ENCODE results near the gene CEP63. TPM values are rescaled to one million over a fixed set of nuclear protein-coding genes. Genes with fewer than 3 reads are reported as not detected.

CEP63 gene
- total and polyA plus RNA-seq, 2 experiments from 2014 or later = 15.1 to 53.9 TPM

GRCh38 chr3:134449951-134450350, 35.9 kb upstream of the CEP63 start:
- Mint-ChIP-seq H3K4me1 (peaks cover 18% of the 10 kb centered on the region), H3K27me3 (ENCODE audit: insufficient read depth, low read depth, poor library complexity) (peaks cover 9% of the 10 kb centered on the region), H3K36me3 (ENCODE audit: low read depth) (no peaks in the 10 kb centered on the region), H3K9me3 (peaks cover 6% of the 10 kb centered on the region; the same call in 2 of the 3 replicates), H3K4me3 (no peak overlapping the region), H3K27ac (no peak overlapping the region)
- no peaks in the 10 kb centered on the region for H3K27me3 ChIP-seq (ENCODE audit: insufficient read depth)
- no peak for ATAC-seq
- TF ChIP-seq ZNF331 (CRISPR knock-in tag; IDR thresholded peaks at IDR 0.05; ENCODE audit: low read depth) (no peak), POLR2AphosphoS5 (IDR thresholded peaks at IDR 0.05; ENCODE audit: low read depth) (no peak), ZNF114 (CRISPR knock-in tag; IDR thresholded peaks at IDR 0.05) (no peak), JUNB (IDR thresholded peaks at IDR 0.05; ENCODE audit: unreplicated experiment) (no peak), CREB1 (CRISPR knock-in tag; IDR thresholded peaks at IDR 0.05; ENCODE audit: low read depth) (no peak)
- H2AFZ ChIP-seq = peak overlapping the region; percentile 87; the same call in 1 of the 2 replicates
- no peak for DNase-seq (ENCODE audit: low spot score)
- no peaks in the 10 kb centered on the region for H4K20me1 ChIP-seq (replicated peaks; ENCODE audit: insufficient read depth)
- H3K36me3 ChIP-seq (ENCODE audit: insufficient read depth) = no peaks in the 10 kb centered on the region; the same call in 1 of the 2 replicates
- no peaks in the 10 kb centered on the region for H3K4me1 ChIP-seq (ENCODE audit: insufficient read depth)
- no peaks in the 10 kb centered on the region for H3K79me2 ChIP-seq (replicated peaks; ENCODE audit: insufficient read depth)
- 0 out of 2 replicates have a peak, but pooled peaks cover 9% of the 10 kb centered on the region for H3K9me2 ChIP-seq (ENCODE audit: insufficient read depth)
- no peaks in the 10 kb centered on the region for H3F3A ChIP-seq (replicated peaks; ENCODE audit: low read depth)
- H3K27ac ChIP-seq (ENCODE audit: low read depth) = no peak overlapping the region
- no peak overlapping the region for H3K4me3 ChIP-seq
- H3K4me2 ChIP-seq = no peak overlapping the region

DNA sequence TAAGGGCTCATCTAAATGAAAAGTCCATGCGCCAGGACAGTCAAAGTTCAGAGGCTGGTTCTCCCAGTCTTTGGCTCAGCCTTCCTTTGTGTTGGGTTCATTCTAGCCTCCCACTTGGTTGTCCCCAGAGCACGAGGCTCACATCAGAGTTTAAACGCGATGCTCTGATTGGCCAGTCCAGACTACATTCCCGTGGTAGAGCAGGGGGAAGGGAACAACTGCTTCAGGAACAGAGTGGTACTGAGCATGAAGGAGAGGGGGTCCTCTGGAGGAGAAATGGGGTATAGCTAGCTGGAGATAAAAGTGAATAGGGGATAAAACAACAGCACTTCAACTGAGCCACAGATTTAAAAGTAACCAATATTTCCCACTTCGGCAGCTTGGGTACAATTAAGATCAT, 32.2 kb upstream of the CEP63 start:
- no peaks in the 10 kb centered on the region for H4K20me1 ChIP-seq (replicated peaks; ENCODE audit: insufficient read depth)
- H3K4me1 ChIP-seq (ENCODE audit: insufficient read depth) = no peaks in the 10 kb centered on the region
- H3K36me3 ChIP-seq (ENCODE audit: insufficient read depth) = no peaks in the 10 kb centered on the region
- ATAC-seq (peak; percentile 90), DNase-seq (ENCODE audit: low spot score) (peak; percentile 89)
- H3K4me3 ChIP-seq = no peak overlapping the region
- no peak overlapping the region for H3K4me2 ChIP-seq
- TF ChIP-seq POLR2AphosphoS5 (IDR thresholded peaks at IDR 0.05; ENCODE audit: low read depth) (no peak), ZNF114 (CRISPR knock-in tag; IDR thresholded peaks at IDR 0.05) (no peak), CTCF (conservative IDR thresholded peaks at IDR 0.05; ENCODE audit: low read depth in 2 of 2) (peak; percentile 69 to 81)
- no peak overlapping the region for H3K4me3 Mint-ChIP-seq
- no peaks in the 10 kb centered on the region for H3K27me3 ChIP-seq (ENCODE audit: insufficient read depth)
- H3K27ac Mint-ChIP-seq = no peak overlapping the region
- no peaks in the 10 kb centered on the region for H3K79me2 ChIP-seq (replicated peaks; ENCODE audit: insufficient read depth)
- peaks cover 9% of the 10 kb centered on the region for H3K27me3 Mint-ChIP-seq (ENCODE audit: insufficient read depth, low read depth, poor library complexity)
- no peak overlapping the region for H3K27ac ChIP-seq (ENCODE audit: low read depth)
- no peaks in the 10 kb centered on the region for H3F3A ChIP-seq (replicated peaks; ENCODE audit: low read depth)
- H2AFZ ChIP-seq = no peak overlapping the region
- H3K9me2 ChIP-seq (ENCODE audit: insufficient read depth) = 0 out of 2 replicates have a peak, but pooled peaks cover 9% of the 10 kb centered on the region
- H3K4me1 Mint-ChIP-seq = peaks cover 18% of the 10 kb centered on the region
- H3K36me3 Mint-ChIP-seq (ENCODE audit: low read depth) = no peaks in the 10 kb centered on the region
- H3K9me3 Mint-ChIP-seq = no peaks in the 10 kb centered on the region

GRCh38 chr3:134457376-134458074, 28.3 kb upstream of the CEP63 start:
- ATAC-seq = no peak
- Histone ChIP-seq H3K27me3 (ENCODE audit: insufficient read depth) (no peaks in the 10 kb centered on the region), H2AFZ (no peak overlapping the region), H3K4me1 (ENCODE audit: insufficient read depth) (peaks cover 7% of the 10 kb centered on the region), H4K20me1 (replicated peaks; ENCODE audit: insufficient read depth) (no peaks in the 10 kb centered on the region), H3F3A (replicated peaks; ENCODE audit: low read depth) (no peaks in the 10 kb centered on the region), H3K79me2 (replicated peaks; ENCODE audit: insufficient read depth) (no peaks in the 10 kb centered on the region), H3K4me3 (no peak overlapping the region), H3K4me2 (no peak overlapping the region), H3K27ac (ENCODE audit: low read depth) (no peak overlapping the region), H3K36me3 (ENCODE audit: insufficient read depth) (no peaks in the 10 kb centered on the region), H3K9me2 (ENCODE audit: insufficient read depth) (0 out of 2 replicates have a peak, but pooled peaks cover 4% of the 10 kb centered on the region)
- Mint-ChIP-seq H3K4me3 (no peak overlapping the region), H3K27ac (no peak overlapping the region), H3K36me3 (ENCODE audit: low read depth) (no peaks in the 10 kb centered on the region), H3K4me1 (peaks cover 13% of the 10 kb centered on the region), H3K9me3 (no peaks in the 10 kb centered on the region), H3K27me3 (ENCODE audit: insufficient read depth, low read depth, poor library complexity) (peaks cover 4% of the 10 kb centered on the region)
- no peak for DNase-seq (ENCODE audit: low spot score)
- TF ChIP-seq REST (IDR thresholded peaks at IDR 0.05; ENCODE audit: unreplicated experiment) = no peak
- no peak for TF ChIP-seq POLR2AphosphoS5 (IDR thresholded peaks at IDR 0.05; ENCODE audit: low read depth)
- no peak for TF ChIP-seq JUNB (IDR thresholded peaks at IDR 0.05; ENCODE audit: unreplicated experiment)
